Superior temporal gyrus (tissue), 1 donor: ENCODE measurements around the gene IGFALS.

Source experiments
- DNase-seq: peaks from one replicate; pipeline ENCODE4 v3.0.0-alpha.2; 2016; ENCODE audit errors: extremely low spot score

Gene IGFALS

GRCh38 chr16:1776991-1777374, 16.5 kb downstream of the IGFALS start:
- DNase-seq: no peak

- no peak for DNase-seq
Observed at GRCh38 chr16:1776672-1776955, 16.9 kb downstream of the IGFALS start.

DNA sequence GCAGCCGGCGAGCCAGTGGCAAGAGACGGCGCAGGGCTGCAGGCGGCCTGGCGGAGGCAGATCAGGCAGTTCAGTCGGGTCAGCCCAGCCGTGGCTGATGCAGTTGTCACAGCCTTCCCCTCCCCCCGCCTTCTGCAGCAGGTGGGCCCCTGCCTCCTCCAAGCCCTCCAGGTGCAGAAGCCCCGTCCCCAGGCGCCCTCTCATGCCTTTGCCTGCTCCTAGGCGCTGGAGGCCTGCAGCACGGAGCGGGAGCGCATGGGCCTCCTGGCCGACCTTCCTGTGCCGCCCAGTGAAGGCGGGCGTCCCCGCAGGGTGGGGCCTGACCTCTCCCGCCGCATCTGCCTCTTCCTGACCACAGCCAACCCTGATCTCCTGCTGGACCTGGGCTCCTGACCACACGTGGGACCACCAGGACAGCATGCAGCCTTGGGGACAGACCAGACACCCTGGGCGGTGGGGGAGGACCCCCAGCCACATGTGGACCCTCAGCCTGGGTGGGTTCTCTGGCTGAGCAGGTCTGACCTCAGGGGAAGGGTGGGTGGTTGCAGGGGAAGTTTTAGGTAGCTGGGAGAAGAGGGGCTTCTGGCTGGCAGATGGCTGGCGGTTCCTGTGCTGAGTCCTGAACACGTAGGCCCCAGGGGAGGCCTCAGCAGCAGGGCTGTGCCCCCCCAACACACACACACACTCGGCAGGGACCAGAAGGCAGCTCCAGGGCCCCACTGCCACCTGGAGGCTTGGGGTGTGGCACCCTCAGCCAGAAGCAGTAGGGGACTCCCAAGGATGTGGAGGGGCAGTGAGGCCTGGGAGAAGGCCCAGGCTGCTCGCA, 17.4 kb downstream of the IGFALS start:
- DNase-seq: no peak

GRCh38 chr16:1775006-1775845, 18.3 kb downstream of the IGFALS start:
- DNase-seq: no peak

GRCh38 chr16:1774448-1774780, 19.1 kb downstream of the IGFALS start:
- DNase-seq: no peak

- DNase-seq: no peak
Observed at GRCh38 chr16:1773703-1774447, 19.6 kb downstream of the IGFALS start.

DNA sequence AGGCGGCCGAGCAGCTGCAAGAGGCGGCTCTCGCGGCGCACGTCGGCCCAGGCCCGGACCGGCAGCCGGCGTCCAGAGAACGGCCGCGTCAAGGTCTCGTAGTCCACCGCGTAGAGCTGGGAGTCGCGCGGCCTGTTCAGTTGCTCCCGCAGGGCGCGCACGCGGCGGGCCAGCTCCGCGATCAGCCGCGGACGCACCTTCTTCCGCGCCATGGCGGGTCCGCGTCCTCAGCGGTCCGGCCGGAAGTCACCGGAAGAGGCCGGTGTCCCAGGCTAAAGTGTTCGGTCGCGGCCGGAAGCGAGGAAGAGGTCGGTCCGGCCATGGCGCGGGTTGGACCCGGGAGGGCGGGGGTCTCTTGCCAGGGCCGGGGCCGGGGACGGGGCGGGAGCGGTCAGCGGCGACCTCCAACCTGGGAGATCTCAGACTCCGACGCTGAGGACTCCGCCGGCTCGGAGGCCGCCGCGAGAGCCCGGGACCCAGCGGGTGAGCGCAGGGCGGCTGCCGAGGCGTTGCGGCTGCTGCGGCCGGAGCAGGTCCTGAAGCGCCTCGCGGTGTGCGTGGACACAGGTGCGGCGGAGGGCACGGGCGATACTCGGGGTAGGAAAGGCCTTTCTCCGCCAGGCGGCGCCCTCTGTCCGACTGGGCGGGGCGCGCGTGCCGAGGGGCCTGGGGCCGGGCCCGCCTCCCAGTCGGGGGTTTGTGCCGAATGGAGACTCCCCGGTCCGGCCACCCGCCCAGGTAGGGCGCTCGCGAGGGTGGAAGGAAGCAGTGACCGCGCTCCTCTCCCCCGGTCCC, 20.4 kb downstream of the IGFALS start, which contains the start of gene MRPS34:
TSS of gene MRPS34 (minus strand) at position 227 of the 795 bp plus-strand sequence. CDS start at position 212, 15 bp downstream.
- peak; percentile 84 for DNase-seq

DNA sequence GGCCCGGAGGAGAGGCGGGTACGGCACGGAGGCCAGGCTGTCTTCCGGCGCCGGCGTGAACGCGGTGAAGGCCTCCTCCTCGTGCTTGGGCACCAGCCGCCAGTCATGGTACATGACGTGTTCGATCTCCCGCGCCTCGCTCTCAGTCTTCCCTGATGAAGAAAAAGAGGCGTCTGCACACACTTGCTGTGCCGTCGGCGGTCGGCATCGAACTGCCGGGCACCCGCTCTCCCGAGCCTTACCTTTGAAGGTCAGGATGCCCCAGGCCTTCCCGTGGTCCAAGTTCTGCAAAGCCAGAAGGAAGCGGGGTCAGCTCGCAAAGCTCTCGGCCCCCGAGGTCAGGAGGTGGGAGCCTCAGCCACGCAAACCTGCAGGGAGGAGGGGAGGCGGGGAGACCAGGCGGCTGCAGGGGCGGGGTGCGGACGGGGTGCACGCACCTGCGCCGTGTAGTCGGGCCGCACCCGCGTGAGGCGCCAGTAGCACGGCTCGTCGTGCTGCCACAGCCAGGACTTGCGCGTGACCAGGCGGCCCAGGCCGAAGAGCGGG, 21.1 kb downstream of the IGFALS start, which contains the start of gene EME2:
TSS of gene EME2 (plus strand) at position 449 of the 546 bp plus-strand sequence. CDS start 418 bp downstream, outside the sequence.
- no peak for DNase-seq

DNA sequence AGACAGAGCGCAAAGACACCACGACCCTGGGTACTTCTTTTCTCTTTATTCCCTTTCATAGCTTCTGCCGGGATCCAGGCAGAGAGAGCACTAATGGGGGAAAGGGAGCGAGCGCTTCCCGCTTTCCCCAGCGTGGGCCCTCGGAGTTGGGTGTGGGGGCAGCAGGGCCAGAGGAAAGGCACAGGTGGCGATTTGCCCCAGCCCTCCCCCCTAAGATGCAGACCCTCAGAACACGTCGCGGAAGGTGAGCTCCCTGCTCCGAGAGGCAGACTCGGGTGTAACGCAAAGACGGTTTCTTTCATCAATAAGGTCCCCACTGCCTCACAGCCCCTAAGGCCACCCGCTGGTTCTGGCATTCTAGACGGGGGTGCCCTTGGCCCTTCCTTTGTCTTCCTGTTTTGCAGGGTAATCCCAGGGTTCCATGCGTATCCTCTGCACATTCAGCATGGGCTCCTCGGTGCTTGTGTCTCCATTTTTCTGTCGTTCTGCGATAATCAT, 21.6 kb downstream of the IGFALS start:
- no peak for DNase-seq

DNA sequence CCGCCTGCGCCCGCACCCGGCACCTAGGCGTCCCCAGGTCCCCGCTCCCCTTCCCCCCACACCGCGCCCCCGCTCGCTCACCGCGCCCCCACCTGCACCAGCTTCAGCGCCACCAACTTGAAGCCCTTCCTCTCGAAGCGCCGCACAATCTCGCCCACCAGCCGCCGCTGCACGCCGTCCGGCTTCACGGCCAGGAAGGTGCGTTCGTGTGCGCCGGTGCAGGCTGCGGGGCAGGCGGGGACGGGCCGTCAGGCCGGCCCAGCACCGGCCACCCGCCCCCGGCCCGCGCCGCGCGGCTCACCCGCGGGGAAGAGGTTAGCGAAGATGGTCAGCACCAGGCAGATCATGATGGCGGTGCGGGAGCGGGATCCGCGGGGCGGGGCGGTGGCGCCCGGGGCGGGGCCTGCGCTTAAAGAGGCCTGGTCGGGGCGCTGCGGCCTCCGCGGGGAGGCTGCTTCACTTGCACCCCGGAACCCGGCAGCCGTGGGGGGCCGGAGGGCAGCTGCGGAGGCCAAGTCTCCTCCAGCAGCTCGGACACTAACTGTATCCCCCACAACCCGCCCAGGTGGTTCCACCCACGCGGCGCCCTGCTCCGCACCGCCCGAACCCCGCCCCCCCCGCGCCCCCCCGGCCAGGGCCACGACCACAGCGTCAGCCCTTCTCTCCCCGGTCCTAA, 22.2 kb downstream of the IGFALS start, which contains the start of gene NME3:
TSS of gene NME3 (minus strand) at position 356 of the 676 bp plus-strand sequence. CDS start at position 347, 9 bp downstream.
- DNase-seq: peak; percentile 73

DNA sequence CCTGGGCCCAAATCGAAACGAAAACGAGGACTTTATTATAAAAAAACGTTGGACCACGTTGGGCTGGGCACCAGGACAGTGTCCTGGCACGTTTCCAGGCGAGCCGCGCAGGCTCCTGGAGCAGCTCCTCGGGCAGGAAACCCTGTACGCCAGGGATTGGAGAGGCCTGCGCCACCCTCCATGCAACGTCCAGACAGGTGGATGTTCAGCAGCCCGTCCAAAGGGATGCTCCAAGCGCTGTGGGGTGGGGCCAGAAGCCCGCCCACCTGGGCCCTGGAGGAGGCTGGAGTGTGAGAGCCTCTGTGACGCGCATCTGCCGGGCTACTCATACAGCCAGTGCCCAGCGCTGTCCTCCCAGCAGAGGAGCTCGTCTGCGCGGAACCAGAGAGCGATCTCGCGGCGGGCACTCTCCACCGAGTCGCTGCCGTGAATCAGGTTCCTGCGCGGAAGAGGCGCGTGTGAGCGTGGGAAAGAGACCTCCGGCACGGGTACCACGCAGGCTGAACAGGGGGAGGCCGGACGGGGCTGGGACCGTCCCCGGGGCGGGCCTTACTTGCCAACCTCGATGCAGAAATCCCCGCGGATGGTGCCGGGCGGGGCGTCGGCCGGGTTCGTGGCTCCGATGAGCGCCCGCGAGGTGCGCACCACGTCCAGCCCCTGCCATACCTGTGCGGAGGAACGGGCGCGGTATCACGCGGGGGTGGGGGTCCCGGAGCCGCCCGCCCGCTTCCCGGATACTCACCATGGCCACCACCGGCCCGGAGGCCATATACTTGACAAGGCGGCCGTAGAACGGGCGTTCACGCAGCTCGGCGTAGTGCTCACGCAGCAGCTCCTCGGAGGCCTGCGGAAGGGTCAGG, 22.9 kb downstream of the IGFALS start:
- peak; percentile 53 for DNase-seq

- no peak for DNase-seq
Observed at GRCh38 chr16:1769402-1770300, 23.9 kb downstream of the IGFALS start.

DNA sequence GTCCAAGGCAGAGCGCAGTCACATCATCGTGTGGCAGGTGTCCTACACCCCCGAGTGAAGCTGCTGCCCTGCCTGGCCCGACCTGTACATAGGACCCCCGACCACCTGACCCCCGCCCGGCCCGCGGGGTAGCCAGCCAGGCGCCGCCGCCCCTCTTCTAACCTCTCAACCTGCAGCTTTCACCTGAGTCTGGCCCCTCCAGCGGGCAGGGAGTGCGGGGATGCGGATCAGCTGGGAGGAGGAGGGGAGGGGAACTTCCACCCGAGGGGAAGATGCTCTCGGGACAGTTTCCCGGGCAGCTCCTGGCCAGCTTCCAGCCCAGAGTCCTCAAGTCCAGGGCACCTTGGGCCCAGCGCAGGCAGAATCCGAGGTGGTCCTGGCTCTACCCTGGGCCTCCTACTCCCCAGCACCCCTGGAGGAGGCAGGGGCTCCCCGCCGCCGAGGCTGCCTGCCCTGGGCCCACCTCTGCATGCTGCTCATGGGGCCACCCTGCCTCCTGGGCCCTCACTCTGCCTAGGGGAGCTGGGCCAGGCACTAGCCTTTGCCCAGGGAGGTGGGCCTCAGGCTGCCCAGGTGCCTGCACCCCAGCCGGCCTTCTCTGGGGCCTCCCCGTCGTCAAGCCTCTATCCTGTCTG, 24.6 kb downstream of the IGFALS start:
- DNase-seq: no peak

- no peak for DNase-seq
Observed at GRCh38 chr16:1768061-1768766, 25.3 kb downstream of the IGFALS start.

- no peak for DNase-seq
Observed at GRCh38 chr16:1767116-1767994, 26.1 kb downstream of the IGFALS start.

DNA sequence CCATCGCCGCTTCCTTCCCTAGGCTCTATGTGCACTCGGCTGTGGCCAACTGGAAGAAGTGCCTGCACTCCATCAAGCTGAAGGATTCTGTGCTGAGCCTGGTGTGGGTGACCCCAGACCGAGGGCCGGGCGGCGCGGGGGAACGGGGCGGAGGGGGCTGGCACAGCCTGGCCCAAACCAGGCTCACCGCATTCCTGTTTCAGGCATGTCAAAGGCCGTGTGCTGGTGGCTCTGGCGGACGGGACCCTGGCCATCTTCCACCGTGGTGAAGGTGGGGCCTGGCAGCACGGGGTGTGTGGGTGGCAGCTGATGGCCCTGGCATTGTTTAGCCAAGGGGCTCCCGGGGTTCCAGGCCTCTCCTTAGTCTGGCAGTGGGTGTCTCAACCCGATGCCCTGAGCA, 26.8 kb downstream of the IGFALS start:
- no peak for DNase-seq
